Neuronal stem cell (in vitro differentiated cells): ENCODE measurements around the gene PPL. TPM values are rescaled to one million over a fixed set of nuclear protein-coding genes. Genes with fewer than 3 reads are reported as not detected.

Source experiments
- DNase-seq: peaks from one replicate; pipeline ENCODE4 v3.0.0-alpha.2; 2013; ENCODE audit warnings: low spot score
- H2AFZ ChIP-seq: one replicate; pipeline ENCODE4 v1.6.1; 2013; ENCODE audit warnings: mild to moderate bottlenecking, low read length, inconsistent platforms
- H2AK5ac ChIP-seq: 2 replicates; pipeline ENCODE4 v1.6.1; 2013; ENCODE audit warnings: low read depth, mild to moderate bottlenecking, inconsistent platforms, low read length, moderate library complexity, mixed read lengths
- H2BK120ac ChIP-seq: 2 replicates; pipeline ENCODE4 v1.6.1; 2013; ENCODE audit warnings: low read depth, mild to moderate bottlenecking, inconsistent platforms, low read length, moderate library complexity, mixed read lengths
- H2BK12ac ChIP-seq: one replicate; pipeline ENCODE4 v1.6.1; 2013; ENCODE audit warnings: low read length, inconsistent platforms
- H2BK15ac ChIP-seq: 2 replicates; pipeline ENCODE4 v1.6.1; 2013; ENCODE audit warnings: mild to moderate bottlenecking, low read length, inconsistent platforms, mixed read lengths
- H2BK5ac ChIP-seq: one replicate; pipeline ENCODE4 v1.6.1; 2013; ENCODE audit warnings: inconsistent platforms, mild to moderate bottlenecking, low read length, moderate library complexity
- H3K14ac ChIP-seq: one replicate; pipeline ENCODE4 v1.6.1; 2013; ENCODE audit warnings: low read length, inconsistent platforms
- H3K18ac ChIP-seq: 2 replicates; pipeline ENCODE4 v1.6.1; 2013; ENCODE audit warnings: low read length, inconsistent platforms
- H3K23ac ChIP-seq: 2 replicates; pipeline ENCODE4 v1.6.1; 2013; ENCODE audit warnings: low read depth, mild to moderate bottlenecking, mixed read lengths, low read length, inconsistent platforms; ENCODE audit not compliant: poor library complexity
- H3K27ac ChIP-seq: replicated peaks from 3 replicates; pipeline ENCODE4 v1.5.1; 2013; ENCODE audit warnings: low read length, inconsistent platforms
- H3K27me3 ChIP-seq, 3 experiments: 2 replicates each; pipeline ENCODE4 v1.6.1; 2013; ENCODE audit warnings: low read length in 3 of 3, mild to moderate bottlenecking in 2 of 3, inconsistent platforms in 1 of 3, low read depth in 1 of 3, mixed read lengths in 1 of 3, moderate library complexity in 1 of 3; ENCODE audit not compliant: control insufficient read depth in 3 of 3, insufficient read depth in 3 of 3
- H3K36me3 ChIP-seq, 2 donors: replicated peaks in 1 of 2; 2 replicates each; pipeline ENCODE4 v1.6.1; 2013; ENCODE audit warnings: low read length in 2 of 2; ENCODE audit not compliant: control insufficient read depth in 2 of 2, insufficient read depth in 2 of 2
- H3K4ac ChIP-seq: 2 replicates; pipeline ENCODE4 v1.6.1; 2013; ENCODE audit warnings: inconsistent platforms, mild to moderate bottlenecking, low read length, moderate library complexity
- H3K4me1 ChIP-seq, 2 donors: 1 replicate in 1 of 2; 2 replicates in 1 of 2; pipeline ENCODE4 v1.6.1; 2013; ENCODE audit warnings: low read length in 2 of 2, low read depth in 1 of 2; ENCODE audit not compliant: control insufficient read depth in 2 of 2, insufficient read depth in 1 of 2
- H3K4me2 ChIP-seq: one replicate; pipeline ENCODE4 v1.6.1; 2013; ENCODE audit warnings: mild to moderate bottlenecking, low read length, inconsistent platforms; ENCODE audit not compliant: insufficient read depth, poor library complexity, severe bottlenecking
- H3K4me3 ChIP-seq, 2 donors: 2 replicates each; pipeline ENCODE4 v1.5.1; 2013; ENCODE audit warnings: low read length in 2 of 2, mild to moderate bottlenecking in 2 of 2, inconsistent platforms in 1 of 2, moderate library complexity in 1 of 2
- H3K79me1 ChIP-seq: one replicate; pipeline ENCODE4 v1.6.1; 2013; ENCODE audit warnings: low read depth, mild to moderate bottlenecking, inconsistent platforms, low read length, moderate library complexity
- H3K9ac ChIP-seq: one replicate; pipeline ENCODE4 v1.6.1; 2013; ENCODE audit warnings: mild to moderate bottlenecking, low read depth, low read length, inconsistent platforms; ENCODE audit not compliant: poor library complexity
- H3K9me3 ChIP-seq, 2 donors: replicated peaks in 1 of 2; 2 replicates each; pipeline versions ENCODE3 to v1.6.1; 2013; ENCODE audit warnings: low read length in 2 of 2, mild to moderate bottlenecking in 2 of 2, inconsistent platforms in 1 of 2, low read depth in 1 of 2, mixed read lengths in 1 of 2, moderate library complexity in 1 of 2; ENCODE audit not compliant: control insufficient read depth in 2 of 2, insufficient read depth in 1 of 2
- H4K8ac ChIP-seq: one replicate; pipeline ENCODE4 v1.6.1; 2013; ENCODE audit warnings: low read depth, mild to moderate bottlenecking, inconsistent platforms, low read length, moderate library complexity
- H4K91ac ChIP-seq: one replicate; pipeline ENCODE4 v1.6.1; 2013; ENCODE audit warnings: low read length, low read depth, mild to moderate bottlenecking, inconsistent platforms; ENCODE audit not compliant: poor library complexity
- WGBS, 2 donors: extraction: QIAGEN DNeasy Blood & Tissue Kit; methylation state at CpG; one replicate each; pipeline ENCODE4 v1.1.7; 2013; ENCODE audit warnings: missing lambda C conversion rate in 2 of 2, mixed read lengths in 1 of 2; ENCODE audit not compliant: insufficient read length in 2 of 2, insufficient replicate concordance in 1 of 2; ENCODE audit errors: extremely low coverage in 2 of 2; 5-methylcytosine and 5-hydroxymethylcytosine counted together
- polyA plus RNA-seq, 2 experiments: library from polyadenylated mRNA; stranded (reverse); fragments of 200-250 nt; gene quantifications; one replicate each; pipeline ENCODE4 v1.2.3, GENCODE V29; 2013

The PPL gene
- polyA plus RNA-seq (2013, experiment 1 of 2), result 0.82 TPM
- 0.98 TPM for polyA plus RNA-seq (2013, experiment 2 of 2)

- Histone ChIP-seq H3K4ac (no peak within 1 kb of the TSS), H3K9me3 (no peaks in the 10 kb centered on the region), H3K23ac (peak within 1 kb of the TSS; percentile 90), H2AK5ac (peak within 1 kb of the TSS; percentile 50), H3K18ac (peak within 1 kb of the TSS; percentile 80), H2BK5ac (peak within 1 kb of the TSS; percentile 71), H3K9ac (peak within 1 kb of the TSS; percentile 63), H4K8ac (no peak within 1 kb of the TSS), H3K79me1 (no peaks in the 10 kb centered on the region), H2BK12ac (no peak within 1 kb of the TSS), H3K4me3 (peak within 1 kb of the TSS; percentile 12 to 78), H3K4me2 (peak within 1 kb of the TSS; percentile 99), H3K27me3 (peaks cover 8 to 66% (median 25%) of the 10 kb centered on the region in 3 experiments), H4K91ac (no peak within 1 kb of the TSS), H2BK120ac (no peak within 1 kb of the TSS), H3K4me1 (peaks cover 4 to 8% of the 10 kb centered on the region in 2 donors), H3K27ac (no peak within 1 kb of the TSS), H2BK15ac (no peak within 1 kb of the TSS), H3K36me3 (no peaks in the 10 kb centered on the region), H2AFZ (peak within 1 kb of the TSS; percentile 84), H3K14ac (peak within 1 kb of the TSS; percentile 58)
- peak; percentile 65 for DNase-seq
- no CpG with 5 or more reads among the region's 76 CpGs for WGBS, 2 donors
Observed at GRCh38 chr16:4936991-4937781, at the start of gene PPL. TSS of gene PPL (minus strand) at chr16:4937148. CDS start at chr16:4937045, 103 bp downstream.

GRCh38 chr16:4984174-4984990 is 47.4 kb upstream of the PPL start:
- Histone ChIP-seq H3K23ac (no peak overlapping the region), H4K8ac (no peak overlapping the region), H3K79me1 (no peaks in the 10 kb centered on the region), H3K36me3 (no peaks in the 10 kb centered on the region), H3K9me3 (peaks cover 0 to 3% of the 10 kb centered on the region in 2 donors), H4K91ac (no peak overlapping the region), H3K9ac (no peak overlapping the region), H3K4ac (no peak overlapping the region), H2BK5ac (no peak overlapping the region), H2AK5ac (no peak overlapping the region), H3K14ac (no peak overlapping the region), H2BK120ac (no peak overlapping the region), H3K4me1 (peaks cover 0 to 6% of the 10 kb centered on the region in 2 donors), H2BK12ac (no peak overlapping the region), H3K27ac (no peak overlapping the region), H3K4me3 (no peak overlapping the region), H3K4me2 (no peak overlapping the region), H3K18ac (no peak overlapping the region), H3K27me3 (peaks cover 6 to 58% (median 24%) of the 10 kb centered on the region in 3 experiments), H2BK15ac (no peak overlapping the region), H2AFZ (no peak overlapping the region)
- DNase-seq, result no peak
- WGBS, 2 donors, result no CpG with 5 or more reads among the region's 5 CpGs

- Histone ChIP-seq H3K9ac (no peak overlapping the region), H2BK12ac (peak overlapping the region; percentile 84), H2BK120ac (peak overlapping the region; percentile 87), H3K23ac (peak overlapping the region; percentile 65), H2AK5ac (peak overlapping the region; percentile 92), H3K4me2 (no peak overlapping the region), H2AFZ (peak overlapping the region; percentile 73), H3K27me3 (peaks cover 1 to 39% (median 7%) of the 10 kb centered on the region in 3 experiments), H3K4me3 (no peak overlapping the region), H4K91ac (peak overlapping the region; percentile 53), H3K14ac (peak overlapping the region; percentile 38), H3K4ac (no peak overlapping the region), H3K36me3 (no peaks in the 10 kb centered on the region), H2BK15ac (peak overlapping the region; percentile 0), H3K9me3 (no peaks in the 10 kb centered on the region), H3K79me1 (no peaks in the 10 kb centered on the region), H4K8ac (no peak overlapping the region), H3K27ac (no peak overlapping the region), H3K4me1 (peaks cover 0 to 2% of the 10 kb centered on the region in 2 donors), H2BK5ac (peak overlapping the region; percentile 39), H3K18ac (peak overlapping the region; percentile 87)
- whole genome bisulfite sequencing, 2 donors, result no CpG with 5 or more reads among the region's 20 CpGs
- DNase-seq, result no peak
Observed at GRCh38 chr16:4982056-4982867, 45.3 kb upstream of the PPL start.
